Measurements from ENCODE around the gene HPSE2.
A peak's percentile ranks its signal among the peaks of the same experiment; 100 is the strongest.

GRCh38 chr10:98745645-98746044 is 490.0 kb downstream of the HPSE2 start:
- TF ChIP-seq CTCF (conservative IDR thresholded peaks at IDR 0.05) (peak; percentile 24), ZFX (IDR thresholded peaks at IDR 0.05) (no peak)

Measured in C4-2B (cell line).